Measurements from ENCODE around the gene EXOC4. TPM values are rescaled to one million over a fixed set of nuclear protein-coding genes. Genes with fewer than 3 reads are reported as not detected.

Gene EXOC4
- total and polyA plus RNA-seq, 2 of the 8 experiments (the other 6 are each of a cell fraction or from before 2014, with no cell fraction given), result 27.0 to 67.3 TPM

GRCh38 chr7:133514551-133514950 lies 261.7 kb downstream of the EXOC4 start (continued):
- TF ChIP-seq, protein P1, sequence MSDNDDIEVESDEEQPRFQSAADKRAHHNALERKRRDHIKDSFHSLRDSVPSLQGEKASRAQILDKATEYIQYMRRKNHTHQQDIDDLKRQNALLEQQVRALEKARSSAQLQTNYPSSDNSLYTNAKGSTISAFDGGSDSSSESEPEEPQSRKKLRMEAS (IDR thresholded peaks at IDR 0.05), result no peak
- TF ChIP-seq CBX8 (IDR thresholded peaks at IDR 0.05; ENCODE audit: borderline replicate concordance, low read depth, low read length), result no peak
- no peak for TF ChIP-seq PHF8 (conservative IDR thresholded peaks at IDR 0.05; ENCODE audit: low read depth, low read length)
- no peak for TF ChIP-seq KDM5A (IDR thresholded peaks at IDR 0.05; ENCODE audit: low read length)
- no peak for TF ChIP-seq TBP (IDR thresholded peaks at IDR 0.05; ENCODE audit: low read depth, low read length)
